Lower leg skin (tissue), 4 donors: Measurements from ENCODE around the gene ARID1B. TPM values are rescaled to one million over a fixed set of nuclear protein-coding genes. Genes with fewer than 3 reads are reported as not detected.
A peak's percentile ranks its signal among the peaks of the same experiment; 100 is the strongest.

ENCODE experiments used
- DNase-seq, 2 donors: peaks; one replicate each; pipeline ENCODE4 v3.0.0-alpha.2; 2019; ENCODE audit warnings: low spot score in 2 of 2
- H3K4me3 ChIP-seq: fragments of 200-600 bp; sonication (generic); 2 replicates; pipeline ENCODE4 v1.5.1; 2017; ENCODE audit warnings: mild to moderate bottlenecking, low read depth; ENCODE audit not compliant: poor library complexity, severe bottlenecking
- POLR2A ChIP-seq, 2 donors: fragments of 450-650 bp; IDR thresholded peaks; one replicate each; pipeline ENCODE4 v1.6.1; 2016 to 2017; ENCODE audit warnings: antibody characterized with exemption in 2 of 2, mild to moderate bottlenecking in 1 of 2, moderate library complexity in 1 of 2
- WGBS, 2 donors: methylation state at CpG; one replicate each; pipeline ENCODE4 v1.1.5; 2018; 5-methylcytosine and 5-hydroxymethylcytosine counted together
- intact Hi-C: fragments of 100-400 bp; cut with DNase I; formaldehyde crosslinking; loops from one replicate; pipeline ENCODE4 v1.15.0; 2023; ENCODE audit warnings: low total_unique reads
- total RNA-seq, 4 donors: library from RNA; depleted of rRNA; stranded (reverse); fragments of >200 nt; gene quantifications; one replicate each; pipeline ENCODE4 v1.1.0, GENCODE V29; 2016
- TF ChIP-seq, protein P1 (sequence below), 3 donors: fragments of 450-650 bp; IDR thresholded peaks; one replicate each; pipeline ENCODE4 v1.5.1; 2016; ENCODE audit warnings: antibody characterized with exemption in 3 of 3, mild to moderate bottlenecking in 3 of 3, moderate library complexity in 2 of 3

Gene ARID1B
- 100 to 1,000 TPM in 3 of 4 donors, 10 to 100 TPM in 1; 87.3 to 132 (median 102) TPM for total RNA-seq

DNA sequence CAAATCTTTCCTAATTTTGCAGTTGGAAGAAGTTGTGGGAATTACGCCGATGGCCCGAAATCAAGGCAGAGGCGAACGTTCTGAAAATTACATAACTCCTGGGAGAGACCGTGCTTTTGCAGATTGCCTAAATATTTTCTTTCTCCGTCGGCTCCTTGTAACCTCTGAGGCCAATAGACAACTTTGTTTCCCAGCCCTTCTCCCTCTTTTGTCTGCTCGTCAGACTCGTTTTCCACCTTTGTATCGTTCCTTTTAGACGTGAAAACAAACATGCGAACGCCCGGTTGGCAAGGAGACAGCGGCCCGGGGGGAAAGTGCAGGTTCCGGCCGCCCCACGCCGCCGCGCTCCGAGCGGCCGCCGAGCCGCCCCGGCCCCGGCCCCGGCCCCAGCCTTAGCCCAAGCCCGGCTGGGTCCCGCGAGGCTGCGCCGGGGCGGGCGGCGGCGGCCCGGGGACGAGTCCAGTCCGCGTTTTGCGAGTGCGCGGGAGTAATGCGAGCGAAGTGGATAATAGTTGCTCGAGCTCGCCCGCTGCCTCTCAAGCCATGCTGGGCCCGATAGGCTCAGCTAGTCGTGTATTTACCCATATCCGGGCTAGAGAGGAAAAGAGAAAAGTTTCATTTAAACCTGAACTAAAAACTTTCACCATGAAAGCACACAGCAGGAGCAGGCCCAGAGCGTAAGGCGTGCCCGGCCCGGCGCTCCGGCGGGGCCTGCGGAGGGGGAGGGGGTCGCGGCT is at the start of gene ARID1B:
Gene ARID1B, plus strand, starts transcription at position 539 of the 737 bp plus-strand sequence. CDS start 303 bp downstream, outside the sequence.
- WGBS, 2 donors: 1% methylated on average over 62 to 63 of the region's 65 CpGs
- H3K4me3 ChIP-seq: peak within 1 kb of the TSS; percentile 83
- DNase-seq: peak; percentile 73 to 95
- intact Hi-C loops: loop anchor here (5.0 kb wide), 2 partner anchors 55 to 255 kb away; no protein-coding TSS in a partner anchor
- TF ChIP-seq, protein P1, sequence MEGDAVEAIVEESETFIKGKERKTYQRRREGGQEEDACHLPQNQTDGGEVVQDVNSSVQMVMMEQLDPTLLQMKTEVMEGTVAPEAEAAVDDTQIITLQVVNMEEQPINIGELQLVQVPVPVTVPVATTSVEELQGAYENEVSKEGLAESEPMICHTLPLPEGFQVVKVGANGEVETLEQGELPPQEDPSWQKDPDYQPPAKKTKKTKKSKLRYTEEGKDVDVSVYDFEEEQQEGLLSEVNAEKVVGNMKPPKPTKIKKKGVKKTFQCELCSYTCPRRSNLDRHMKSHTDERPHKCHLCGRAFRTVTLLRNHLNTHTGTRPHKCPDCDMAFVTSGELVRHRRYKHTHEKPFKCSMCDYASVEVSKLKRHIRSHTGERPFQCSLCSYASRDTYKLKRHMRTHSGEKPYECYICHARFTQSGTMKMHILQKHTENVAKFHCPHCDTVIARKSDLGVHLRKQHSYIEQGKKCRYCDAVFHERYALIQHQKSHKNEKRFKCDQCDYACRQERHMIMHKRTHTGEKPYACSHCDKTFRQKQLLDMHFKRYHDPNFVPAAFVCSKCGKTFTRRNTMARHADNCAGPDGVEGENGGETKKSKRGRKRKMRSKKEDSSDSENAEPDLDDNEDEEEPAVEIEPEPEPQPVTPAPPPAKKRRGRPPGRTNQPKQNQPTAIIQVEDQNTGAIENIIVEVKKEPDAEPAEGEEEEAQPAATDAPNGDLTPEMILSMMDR (IDR thresholded peaks at IDR 0.05): no peak
- TF ChIP-seq POLR2A (IDR thresholded peaks at IDR 0.05): peak in 1 of 2 donors; percentile 51

DNA sequence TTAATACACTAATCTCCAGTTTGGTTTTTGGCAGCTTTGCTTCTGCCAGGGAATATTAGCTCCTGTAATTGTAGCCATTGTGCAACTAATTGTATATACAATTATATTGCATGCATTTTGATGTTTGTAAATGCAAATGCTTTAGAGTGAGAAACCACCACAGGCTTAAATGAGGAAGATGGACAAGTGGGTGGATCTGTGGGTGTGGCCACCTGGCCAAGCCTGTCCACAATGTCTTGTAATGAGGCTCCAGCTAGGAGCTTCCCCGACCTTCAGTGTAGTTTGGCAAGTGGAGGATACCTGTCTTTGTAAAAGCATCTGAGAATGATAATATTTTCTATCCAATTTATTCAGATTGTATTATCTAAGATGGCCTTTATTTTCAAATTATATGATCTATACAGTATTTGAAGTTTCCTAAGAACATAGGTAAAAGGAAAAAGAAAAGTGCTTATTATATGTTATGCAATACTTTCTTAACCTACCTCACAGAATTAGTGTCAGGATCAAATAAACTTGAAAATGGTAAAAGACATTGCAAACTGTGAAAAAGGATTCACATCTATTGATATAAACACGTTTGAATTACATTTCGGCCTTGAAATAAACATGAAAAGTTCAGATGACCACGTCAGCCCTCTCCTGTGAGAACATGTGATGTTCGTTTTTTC is 49.3 kb upstream of the ARID1B start:
- TF ChIP-seq POLR2A (IDR thresholded peaks at IDR 0.05): no peak
- TF ChIP-seq, protein P1 (IDR thresholded peaks at IDR 0.05): no peak
- no peak for DNase-seq
- WGBS, 2 donors: 79 to 80% methylated on average over 5 of the region's 5 CpGs
- no peak overlapping the region for H3K4me3 ChIP-seq
- intact Hi-C loops: no loop called here

DNA sequence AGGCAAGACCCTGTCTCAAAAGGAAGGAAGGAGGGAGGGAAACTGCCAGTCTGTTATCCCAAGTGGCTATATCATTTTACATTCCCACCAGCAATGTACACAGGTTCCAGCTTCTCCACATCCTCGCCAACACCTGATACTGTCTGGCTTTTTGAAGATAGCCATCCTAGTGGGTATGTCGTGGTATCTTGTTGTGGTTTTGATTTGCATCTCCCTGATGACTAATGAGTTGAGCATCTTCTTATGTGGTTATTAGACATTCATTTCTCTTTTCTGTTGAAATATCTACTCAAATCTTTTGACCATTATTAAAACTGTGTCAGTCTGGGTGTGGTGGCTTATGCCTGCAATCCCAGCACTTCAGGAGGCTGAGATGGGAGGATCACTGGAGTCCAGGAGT is 47.9 kb upstream of the ARID1B start:
- intact Hi-C loops: no loop called here

DNA sequence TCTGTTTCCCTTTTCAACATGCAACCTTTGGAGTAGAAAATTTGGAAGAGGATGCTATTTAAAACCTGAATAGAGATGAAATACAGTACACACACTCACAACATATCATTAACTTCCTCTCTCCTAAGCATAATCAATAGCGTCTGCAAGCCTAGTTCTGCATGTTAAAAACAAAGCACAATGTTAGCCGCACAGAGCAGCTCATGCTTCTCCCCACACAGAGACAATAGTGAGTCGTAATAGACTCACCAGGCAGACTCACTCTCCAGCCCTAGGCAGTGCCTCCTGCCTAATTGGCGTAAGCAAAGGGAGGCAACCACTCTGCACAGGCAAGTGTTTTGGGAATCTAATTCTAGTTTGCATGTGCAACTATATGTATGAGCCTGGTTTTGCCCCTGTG is 45.8 kb upstream of the ARID1B start:
- intact Hi-C loops: no loop called here
- TF ChIP-seq POLR2A (IDR thresholded peaks at IDR 0.05): no peak
- TF ChIP-seq, protein P1 (IDR thresholded peaks at IDR 0.05): no peak
- no peak overlapping the region for H3K4me3 ChIP-seq
- 55 to 61% methylated on average over 4 of the region's 4 CpGs for WGBS, 2 donors
- no peak for DNase-seq

More for the DNA sequence above, 47.9 kb upstream of the ARID1B start:
- no peak for TF ChIP-seq POLR2A (IDR thresholded peaks at IDR 0.05)
- TF ChIP-seq, protein P1 (IDR thresholded peaks at IDR 0.05): no peak
- no peak for DNase-seq
- H3K4me3 ChIP-seq: no peak overlapping the region
- 50 to 56% methylated on average over 2 of the region's 2 CpGs for WGBS, 2 donors

DNA sequence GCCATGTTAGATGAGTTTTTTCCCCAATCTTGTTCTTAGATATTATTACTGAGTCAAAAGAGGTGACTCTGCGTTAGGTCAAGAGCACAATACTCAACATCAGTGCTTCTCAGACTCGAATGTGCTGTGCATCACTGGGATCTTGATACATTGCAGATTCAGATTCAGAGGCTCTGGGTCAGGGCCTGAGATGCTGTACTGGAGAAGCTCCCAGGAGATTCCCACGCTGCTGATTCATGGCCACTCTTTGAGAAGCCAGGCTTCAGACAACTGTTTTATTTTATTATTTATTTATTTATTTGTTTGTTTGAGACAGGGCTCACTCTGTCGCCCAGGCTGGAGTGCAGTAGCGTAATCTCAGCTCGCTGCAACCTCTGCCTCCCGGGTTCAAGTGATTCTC is 41.4 kb upstream of the ARID1B start:
- no peak for DNase-seq
- TF ChIP-seq, protein P1 (IDR thresholded peaks at IDR 0.05): no peak
- TF ChIP-seq POLR2A (IDR thresholded peaks at IDR 0.05): no peak
- intact Hi-C loops: no loop called here
- H3K4me3 ChIP-seq: no peak overlapping the region
- 93 to 96% methylated on average over 7 of the region's 7 CpGs for WGBS, 2 donors
